Cardiac muscle cell (in vitro differentiated cells and primary cell): ENCODE data around the gene GFPT2. TPM values are rescaled to one million over a fixed set of nuclear protein-coding genes. Genes with fewer than 3 reads are reported as not detected.
A peak's percentile ranks its signal among the peaks of the same experiment; 100 is the strongest.

ENCODE experiments used
- DNase-seq, 2 donors: peaks; one replicate each; pipeline versions ENCODE4 v3.0.0 to v3.0.0-alpha.2; 2010 to 2017; ENCODE audit warnings: low read depth in 1 of 2, low spot score in 1 of 2
- H3K27ac ChIP-seq: fragments of 200-600 bp; sonication (generic); 2 replicates; pipeline ENCODE4 v1.5.1; 2016
- H3K27me3 ChIP-seq: fragments of 200-600 bp; sonication (generic); 2 replicates; pipeline ENCODE4 v1.6.0; 2016; ENCODE audit warnings: control low read depth
- H3K36me3 ChIP-seq: fragments of 200-600 bp; sonication (generic); 2 replicates; pipeline ENCODE4 v1.5.1; 2016; ENCODE audit warnings: control low read depth
- H3K4me1 ChIP-seq: fragments of 200-600 bp; sonication (generic); 2 replicates; pipeline ENCODE4 v1.8.1; 2017; ENCODE audit warnings: low read depth, mild to moderate bottlenecking, mixed run types
- H3K4me3 ChIP-seq: fragments of 200-600 bp; sonication (generic); 2 replicates; pipeline ENCODE4 v1.5.1; 2016; ENCODE audit warnings: mild to moderate bottlenecking
- H3K9me3 ChIP-seq: fragments of 200-600 bp; sonication (generic); 2 replicates; pipeline ENCODE4 v1.5.1; 2017; ENCODE audit warnings: low read depth, mild to moderate bottlenecking, control low read depth
- CTCF ChIP-seq: IDR thresholded peaks from 2 replicates; pipeline ENCODE4 v1.5.1; 2012; ENCODE audit warnings: low read depth, mild to moderate bottlenecking, low read length
- polyA plus RNA-seq: library from polyadenylated mRNA; unstranded; fragments of >200 nt; fragmentation: Nextera tagmentation; extraction: Ambion mirVana; gene quantifications from 2 replicates; pipeline ENCODE4 v1.2.1, GENCODE V29; 2016
- total RNA-seq: library from RNA; depleted of rRNA; stranded (reverse); fragments of >200 nt; gene quantifications from 2 replicates; pipeline ENCODE4 v1.2.3, GENCODE V29; 2016

GFPT2 gene
- total and polyA plus RNA-seq, 2 experiments from 2014 or later: 37.7 to 39.8 TPM

DNA sequence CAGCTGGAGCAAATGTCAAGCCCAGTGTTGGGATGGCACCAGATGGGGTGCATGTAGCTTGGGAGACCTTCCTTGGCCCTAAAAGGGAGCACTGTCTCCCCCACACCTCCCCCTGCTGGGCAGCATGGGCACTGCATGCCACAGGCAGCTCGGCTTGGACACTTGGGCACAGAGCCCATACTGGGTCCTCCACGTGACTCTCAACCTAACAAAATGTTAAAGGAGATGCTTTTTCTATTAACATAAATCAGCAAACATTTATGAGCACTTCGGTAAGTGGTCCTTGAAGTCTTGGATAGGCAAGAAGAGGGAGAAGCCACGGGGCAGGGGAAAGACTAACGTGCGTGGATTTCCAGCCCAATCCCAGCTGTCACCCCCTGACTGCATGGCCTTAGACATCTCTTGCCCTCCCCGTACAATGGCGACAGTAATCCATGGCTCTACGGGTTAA, 37.3 kb downstream of the GFPT2 start:
- Histone ChIP-seq H3K36me3 (peaks cover 12% of the 10 kb centered on the region), H3K4me1 (peaks cover 7% of the 10 kb centered on the region), H3K27me3 (no peaks in the 10 kb centered on the region), H3K4me3 (no peak overlapping the region), H3K27ac (no peak overlapping the region), H3K9me3 (no peaks in the 10 kb centered on the region)
- peak; percentile 51 to 69 for DNase-seq
- TF ChIP-seq CTCF: peak; percentile 100

DNA sequence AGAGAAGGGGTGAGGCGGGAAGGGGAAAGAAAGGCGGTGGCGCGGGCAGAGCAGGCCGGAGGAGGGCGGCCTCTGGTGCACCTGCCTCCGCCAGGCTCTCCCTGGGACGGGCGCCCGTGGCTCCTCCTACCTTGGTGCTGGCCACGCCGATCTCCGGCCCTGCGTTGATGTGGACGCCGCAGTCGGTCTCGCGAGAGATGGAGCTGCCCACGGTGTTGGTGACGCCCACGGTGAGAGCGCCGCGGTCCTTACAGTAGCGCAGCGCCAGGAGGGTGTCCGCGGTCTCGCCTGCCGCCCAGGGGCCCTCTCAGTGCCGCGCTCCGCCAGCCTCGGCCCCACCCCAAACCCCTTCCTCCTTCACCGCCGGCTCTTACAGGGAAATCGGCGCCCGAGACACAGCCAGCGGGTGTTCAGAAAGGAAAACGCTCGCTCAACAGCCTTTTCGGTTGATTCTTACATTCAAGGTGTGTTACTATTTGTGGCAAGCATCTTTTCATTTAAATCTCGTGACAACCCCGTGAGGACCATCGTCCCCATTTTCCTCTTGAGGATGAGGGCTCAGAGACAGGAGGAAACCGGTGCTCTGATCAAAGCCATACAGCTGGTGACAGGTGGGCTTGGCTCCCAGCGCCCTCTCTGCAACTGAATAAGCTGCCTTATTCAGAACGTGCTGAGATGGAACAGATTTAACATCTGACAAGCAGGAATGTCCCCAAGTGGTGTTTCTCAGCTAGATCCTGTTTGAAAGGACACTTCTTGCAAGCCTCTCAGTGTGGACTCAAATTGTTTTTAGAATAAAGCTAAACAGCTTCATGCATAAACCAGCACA, 39.2 kb downstream of the GFPT2 start:
- peaks cover 5% of the 10 kb centered on the region for H3K36me3 ChIP-seq
- TF ChIP-seq CTCF: no peak
- H3K27ac ChIP-seq: peak overlapping the region; percentile 46
- H3K27me3 ChIP-seq: no peaks in the 10 kb centered on the region
- H3K4me3 ChIP-seq: no peak overlapping the region
- peak in 1 of 2 donors; percentile 36 for DNase-seq
- peaks cover 7% of the 10 kb centered on the region for H3K4me1 ChIP-seq
- H3K9me3 ChIP-seq: no peaks in the 10 kb centered on the region

DNA sequence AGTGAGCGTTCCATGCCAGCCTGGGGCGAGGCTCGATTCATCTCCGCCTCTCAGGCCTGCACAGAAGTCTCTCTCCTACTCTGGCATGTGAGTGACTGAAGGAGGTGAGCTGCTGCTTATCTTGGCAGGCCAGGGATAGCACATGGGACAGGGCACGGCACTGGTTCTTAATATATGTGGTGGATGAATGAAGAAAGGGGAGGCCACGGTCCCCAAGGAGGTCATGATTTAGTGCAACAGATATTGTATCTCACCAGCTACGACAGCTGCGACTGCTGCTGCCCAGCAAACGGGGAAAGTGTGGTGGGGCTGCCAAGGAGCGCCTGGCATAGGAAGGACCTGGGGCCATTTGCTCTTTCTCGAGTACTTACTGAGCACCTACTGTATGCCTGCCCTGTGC, 41.9 kb downstream of the GFPT2 start:
- no peak overlapping the region for H3K4me3 ChIP-seq
- H3K9me3 ChIP-seq: no peaks in the 10 kb centered on the region
- TF ChIP-seq CTCF: no peak
- no peak overlapping the region for H3K27ac ChIP-seq
- peaks cover 3% of the 10 kb centered on the region for H3K36me3 ChIP-seq
- H3K4me1 ChIP-seq: peaks cover 7% of the 10 kb centered on the region
- no peaks in the 10 kb centered on the region for H3K27me3 ChIP-seq
- no peak for DNase-seq

DNA sequence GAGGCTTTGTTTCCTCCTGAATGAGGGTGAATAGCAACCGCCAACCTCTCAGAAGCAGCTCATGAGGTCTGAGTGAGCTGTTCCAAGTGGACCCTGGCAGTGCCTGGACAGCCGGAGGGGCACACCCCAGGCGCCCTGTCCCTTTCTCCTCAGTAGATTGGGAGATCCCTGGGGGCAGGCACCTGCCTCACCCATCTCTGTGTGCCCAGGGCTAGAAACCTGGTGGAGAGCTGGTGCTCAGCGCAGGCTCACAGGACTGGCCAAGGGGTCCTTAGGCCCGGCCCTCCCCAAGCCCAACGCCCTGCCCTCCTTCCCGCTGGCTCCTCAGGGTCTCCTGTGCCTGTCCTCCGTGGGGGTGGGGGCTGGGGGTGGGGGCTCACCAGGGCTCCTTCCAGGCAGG, 46.3 kb downstream of the GFPT2 start:
- no peak overlapping the region for H3K4me3 ChIP-seq

DNA sequence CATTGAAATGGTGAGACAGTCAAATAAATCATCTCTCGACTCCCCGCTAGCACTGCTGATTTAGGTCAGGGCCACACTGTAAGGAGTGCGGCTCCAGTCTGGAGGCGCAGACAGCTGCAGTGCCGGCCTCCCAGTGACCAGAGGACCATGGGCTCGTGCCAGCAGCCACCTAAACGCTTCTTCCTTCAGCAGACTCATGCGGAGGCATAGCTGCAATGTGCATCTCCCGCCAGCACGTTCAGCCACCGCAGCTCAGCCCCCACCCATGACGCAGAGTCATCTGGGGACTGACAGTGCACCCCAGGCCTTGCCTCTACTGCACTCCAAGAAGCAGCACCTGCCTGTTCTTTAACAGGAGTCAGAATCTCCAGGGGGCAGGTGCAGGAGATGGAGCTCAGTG, 47.7 kb downstream of the GFPT2 start:
- Histone ChIP-seq H3K27ac (no peak overlapping the region), H3K36me3 (peaks cover 23% of the 10 kb centered on the region), H3K4me1 (no peaks in the 10 kb centered on the region), H3K9me3 (no peaks in the 10 kb centered on the region), H3K27me3 (no peaks in the 10 kb centered on the region), H3K4me3 (no peak overlapping the region)
- DNase-seq: no peak
- TF ChIP-seq CTCF: no peak

More for the DNA sequence above, 46.3 kb downstream of the GFPT2 start:
- Histone ChIP-seq H3K9me3 (no peaks in the 10 kb centered on the region), H3K27me3 (no peaks in the 10 kb centered on the region), H3K27ac (no peak overlapping the region), H3K4me1 (no peaks in the 10 kb centered on the region), H3K36me3 (peaks cover 13% of the 10 kb centered on the region)
- no peak for TF ChIP-seq CTCF
- no peak for DNase-seq
